ENCODE measurements around the gene GPC4. TPM values are rescaled to one million over a fixed set of nuclear protein-coding genes. Genes with fewer than 3 reads are reported as not detected.

GPC4 gene
- total and polyA plus RNA-seq, 11 donors: 1.6 to 9.0 (median 5.7) TPM

DNA sequence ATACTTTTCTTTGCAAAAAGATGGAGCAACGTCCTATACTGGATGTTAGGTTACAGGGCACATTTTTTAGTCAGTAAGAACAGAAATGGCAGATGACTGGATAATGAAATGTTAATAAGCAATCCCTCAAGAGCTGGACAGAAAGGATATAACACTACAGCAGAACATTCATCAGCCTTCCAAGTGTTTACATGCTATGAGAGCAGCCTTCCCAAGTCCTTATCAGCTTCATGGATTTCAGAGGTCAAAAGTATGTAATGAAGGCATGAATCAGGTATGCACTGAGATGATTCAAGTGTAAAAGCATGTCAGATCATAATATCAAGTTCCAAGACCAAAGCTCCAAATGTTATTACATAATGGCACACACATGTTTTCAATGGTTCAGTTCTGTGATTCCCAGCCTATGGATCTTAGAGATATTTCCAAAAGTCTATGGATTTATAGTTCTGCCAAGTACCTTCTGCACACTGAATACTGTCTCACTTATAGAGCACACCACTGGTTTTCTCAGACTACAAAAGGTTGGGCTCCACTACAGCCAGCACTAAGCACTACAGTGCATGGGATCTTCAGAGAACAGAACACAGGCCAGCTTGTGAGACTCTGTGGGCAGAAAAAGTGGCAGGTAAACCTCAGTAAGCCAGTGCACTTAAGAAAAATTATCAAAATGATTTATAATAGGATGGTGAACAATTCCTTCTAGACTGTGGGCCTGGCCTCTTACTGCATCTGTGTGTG is 49.2 kb downstream of the GPC4 start:
- DNase-seq (no peak), ATAC-seq (no peak)
- Histone ChIP-seq H3K27ac (no peak overlapping the region), H3K4me1 (no peaks in the 10 kb centered on the region), H3K27me3 (peaks cover 0 to 25% (median 0%) of the 10 kb centered on the region in 9 donors), H3K36me3 (no peaks in the 10 kb centered on the region), H3K4me3 (no peak overlapping the region), H3K9me3 (no peaks in the 10 kb centered on the region)
- TF ChIP-seq, protein P1, sequence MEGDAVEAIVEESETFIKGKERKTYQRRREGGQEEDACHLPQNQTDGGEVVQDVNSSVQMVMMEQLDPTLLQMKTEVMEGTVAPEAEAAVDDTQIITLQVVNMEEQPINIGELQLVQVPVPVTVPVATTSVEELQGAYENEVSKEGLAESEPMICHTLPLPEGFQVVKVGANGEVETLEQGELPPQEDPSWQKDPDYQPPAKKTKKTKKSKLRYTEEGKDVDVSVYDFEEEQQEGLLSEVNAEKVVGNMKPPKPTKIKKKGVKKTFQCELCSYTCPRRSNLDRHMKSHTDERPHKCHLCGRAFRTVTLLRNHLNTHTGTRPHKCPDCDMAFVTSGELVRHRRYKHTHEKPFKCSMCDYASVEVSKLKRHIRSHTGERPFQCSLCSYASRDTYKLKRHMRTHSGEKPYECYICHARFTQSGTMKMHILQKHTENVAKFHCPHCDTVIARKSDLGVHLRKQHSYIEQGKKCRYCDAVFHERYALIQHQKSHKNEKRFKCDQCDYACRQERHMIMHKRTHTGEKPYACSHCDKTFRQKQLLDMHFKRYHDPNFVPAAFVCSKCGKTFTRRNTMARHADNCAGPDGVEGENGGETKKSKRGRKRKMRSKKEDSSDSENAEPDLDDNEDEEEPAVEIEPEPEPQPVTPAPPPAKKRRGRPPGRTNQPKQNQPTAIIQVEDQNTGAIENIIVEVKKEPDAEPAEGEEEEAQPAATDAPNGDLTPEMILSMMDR (IDR thresholded peaks at IDR 0.05): no peak
- no peak for TF ChIP-seq POLR2A (IDR thresholded peaks at IDR 0.05)
- WGBS, 4 donors: 14 to 50% (median 34%) methylated on average over 1 of the region's 1 CpG
- intact Hi-C loops (cut with DNase I): no loop called here

DNA sequence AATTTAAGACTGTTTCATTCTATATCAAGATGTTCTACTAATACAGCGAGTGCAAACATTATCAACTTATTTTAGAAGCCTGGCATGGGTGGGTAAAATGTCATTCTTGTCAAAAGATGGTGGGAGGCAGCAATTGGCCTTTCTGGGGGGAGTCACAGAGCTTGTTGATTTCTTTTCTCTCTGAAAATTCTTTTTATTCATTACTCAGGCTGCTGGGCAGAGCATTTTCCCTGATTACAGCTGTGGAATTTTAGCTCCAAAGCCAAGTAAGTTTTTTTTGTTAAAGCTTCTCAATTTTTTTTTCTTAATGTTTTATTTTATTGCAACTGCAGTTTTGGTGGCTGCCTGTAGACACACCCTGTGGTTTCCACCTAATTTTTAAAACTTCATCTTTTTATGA is 50.4 kb downstream of the GPC4 start:
- Histone ChIP-seq H3K36me3 (no peaks in the 10 kb centered on the region), H3K9me3 (no peaks in the 10 kb centered on the region), H3K27ac (peak overlapping the region in 4 of 12 donors; percentile 13 to 43 (median 18)), H3K4me3 (no peak overlapping the region), H3K27me3 (peaks cover 0 to 19% (median 0%) of the 10 kb centered on the region in 9 donors), H3K4me1 (no peaks in the 10 kb centered on the region)
- DNase-seq (no peak), ATAC-seq (no peak)
- TF ChIP-seq, protein P1 (IDR thresholded peaks at IDR 0.05): no peak
- TF ChIP-seq POLR2A (IDR thresholded peaks at IDR 0.05): no peak
- WGBS, 4 donors: 59 to 73% (median 71%) methylated on average over 1 of the region's 1 CpG
- intact Hi-C loops (cut with DNase I): no loop called here

DNA sequence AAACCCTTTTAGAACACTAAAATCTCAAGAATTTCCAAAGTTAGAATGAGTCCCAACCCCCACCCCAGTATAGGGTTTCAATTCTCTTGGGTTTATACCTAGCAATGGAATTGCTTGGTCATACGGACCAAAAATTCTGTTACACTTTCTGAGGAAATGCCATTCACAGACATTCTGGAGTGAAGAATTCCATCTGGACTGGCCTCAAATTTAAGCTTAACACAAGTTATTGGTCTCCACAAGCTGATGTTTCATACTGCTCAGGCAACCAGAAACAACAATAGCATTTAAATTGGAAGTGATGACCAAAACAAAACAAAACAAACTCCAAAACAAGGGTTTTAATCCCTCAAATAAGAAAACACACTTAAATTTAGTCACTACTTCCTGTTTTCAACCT is 51.1 kb downstream of the GPC4 start:
- Histone ChIP-seq H3K4me3 (no peak overlapping the region), H3K27me3 (peaks cover 0 to 24% (median 0%) of the 10 kb centered on the region in 9 donors), H3K27ac (peak overlapping the region in 3 of 12 donors; percentile 13 to 43 (median 17)), H3K4me1 (no peaks in the 10 kb centered on the region), H3K36me3 (no peaks in the 10 kb centered on the region), H3K9me3 (no peaks in the 10 kb centered on the region)
- TF ChIP-seq POLR2A (IDR thresholded peaks at IDR 0.05): no peak
- TF ChIP-seq, protein P1 (IDR thresholded peaks at IDR 0.05): no peak
- WGBS, 4 donors: 32 to 64% (median 56%) methylated on average over 1 of the region's 1 CpG
- intact Hi-C loops (cut with DNase I): no loop called here
- ATAC-seq: no peak
- no peak for DNase-seq

DNA sequence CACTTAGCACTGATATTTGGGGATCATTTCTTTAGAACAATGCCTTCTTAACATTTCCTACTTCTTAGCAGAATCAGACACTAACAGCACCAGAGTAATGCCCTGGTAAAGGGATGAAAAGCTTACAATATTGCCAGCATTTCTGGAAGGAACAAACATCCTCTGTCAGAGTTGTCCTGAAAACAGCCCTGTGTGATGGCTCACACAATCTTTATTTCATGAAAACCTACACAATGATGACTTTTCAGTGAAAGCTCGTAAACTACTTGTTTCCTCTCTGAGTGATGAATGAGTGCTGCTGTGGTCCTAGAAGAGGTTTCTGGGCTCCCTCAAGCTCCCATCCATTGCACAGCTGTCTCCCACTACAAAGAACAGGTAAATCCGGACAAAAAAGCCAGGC is 52.8 kb downstream of the GPC4 start:
- 69 to 96% (median 84%) methylated on average over 2 of the region's 2 CpGs for WGBS, 4 donors
- Histone ChIP-seq H3K27ac (no peak overlapping the region), H3K4me3 (no peak overlapping the region), H3K36me3 (no peaks in the 10 kb centered on the region), H3K27me3 (peaks cover 0 to 23% (median 0%) of the 10 kb centered on the region in 9 donors), H3K4me1 (no peaks in the 10 kb centered on the region), H3K9me3 (no peaks in the 10 kb centered on the region)
- intact Hi-C loops (cut with DNase I): no loop called here
- no peak for DNase-seq
- no peak for ATAC-seq
- TF ChIP-seq, protein P1 (IDR thresholded peaks at IDR 0.05): no peak
- TF ChIP-seq POLR2A (IDR thresholded peaks at IDR 0.05): no peak
